ENCODE data around the gene SORL1. TPM values are rescaled to one million over a fixed set of nuclear protein-coding genes. Genes with fewer than 3 reads are reported as not detected.

SORL1 gene
- total RNA-seq, 2 experiments from 2014 or later, result 17.4 to 38.6 TPM

- CTCF ChIA-PET, result no interaction called here
- DNase-seq (no peak), ATAC-seq (no peak)
- Mint-ChIP-seq H3K36me3 (peaks cover 26% of the 10 kb centered on the region), H3K27me3 (no peaks in the 10 kb centered on the region), H3K27ac (no peak overlapping the region), H3K4me1 (no peaks in the 10 kb centered on the region), H3K9me3 (ENCODE audit: low read depth) (no peaks in the 10 kb centered on the region), H3K4me3 (no peak overlapping the region)
Measured at GRCh38 chr11:121608545-121609098, 156.5 kb downstream of the SORL1 start.

GRCh38 chr11:121610706-121611105 lies 158.6 kb downstream of the SORL1 start:
- no peaks in the 10 kb centered on the region for H3K9me3 Mint-ChIP-seq (ENCODE audit: low read depth)
- H3K4me3 Mint-ChIP-seq, result no peak overlapping the region
- H3K4me1 Mint-ChIP-seq, result no peaks in the 10 kb centered on the region
- H3K27me3 Mint-ChIP-seq, result no peaks in the 10 kb centered on the region
- no peak for ATAC-seq
- peaks cover 24% of the 10 kb centered on the region for H3K36me3 Mint-ChIP-seq
- CTCF ChIA-PET, result no interaction called here
- H3K27ac Mint-ChIP-seq, result no peak overlapping the region
- no peak for DNase-seq

GRCh38 chr11:121611242-121611641 lies 159.1 kb downstream of the SORL1 start:
- CTCF ChIA-PET, result no interaction called here
- Mint-ChIP-seq H3K4me3 (no peak overlapping the region), H3K36me3 (peaks cover 24% of the 10 kb centered on the region), H3K27ac (no peak overlapping the region), H3K9me3 (ENCODE audit: low read depth) (no peaks in the 10 kb centered on the region), H3K27me3 (no peaks in the 10 kb centered on the region), H3K4me1 (no peaks in the 10 kb centered on the region)
- DNase-seq (no peak), ATAC-seq (no peak)

GRCh38 chr11:121613724-121614123 lies 161.6 kb downstream of the SORL1 start:
- no peak overlapping the region for H3K4me3 Mint-ChIP-seq
- H3K4me1 Mint-ChIP-seq, result no peaks in the 10 kb centered on the region
- CTCF ChIA-PET, result no interaction called here
- no peaks in the 10 kb centered on the region for H3K27me3 Mint-ChIP-seq
- peaks cover 21% of the 10 kb centered on the region for H3K36me3 Mint-ChIP-seq
- no peak for DNase-seq
- ATAC-seq, result no peak
- no peak overlapping the region for H3K27ac Mint-ChIP-seq
- H3K9me3 Mint-ChIP-seq (ENCODE audit: low read depth), result no peaks in the 10 kb centered on the region

GRCh38 chr11:121614636-121615240 lies 162.6 kb downstream of the SORL1 start:
- Mint-ChIP-seq H3K9me3 (ENCODE audit: low read depth) (no peaks in the 10 kb centered on the region), H3K4me1 (no peaks in the 10 kb centered on the region), H3K36me3 (peaks cover 18% of the 10 kb centered on the region), H3K4me3 (no peak overlapping the region), H3K27ac (no peak overlapping the region), H3K27me3 (no peaks in the 10 kb centered on the region)
- no peak for ATAC-seq
- CTCF ChIA-PET, result no interaction called here
- DNase-seq, result no peak

GRCh38 chr11:121615501-121615900 lies 163.4 kb downstream of the SORL1 start:
- peaks cover 22% of the 10 kb centered on the region for H3K36me3 Mint-ChIP-seq
- no peaks in the 10 kb centered on the region for H3K27me3 Mint-ChIP-seq
- no peak for ATAC-seq
- H3K4me1 Mint-ChIP-seq, result no peaks in the 10 kb centered on the region
- no peak overlapping the region for H3K4me3 Mint-ChIP-seq
- CTCF ChIA-PET, result no interaction called here
- H3K27ac Mint-ChIP-seq, result no peak overlapping the region
- no peaks in the 10 kb centered on the region for H3K9me3 Mint-ChIP-seq (ENCODE audit: low read depth)
- DNase-seq, result no peak

- H3K4me3 Mint-ChIP-seq, result no peak overlapping the region
- peaks cover 28% of the 10 kb centered on the region for H3K36me3 Mint-ChIP-seq
- H3K27ac Mint-ChIP-seq, result no peak overlapping the region
- DNase-seq (no peak), ATAC-seq (no peak)
- CTCF ChIA-PET, result interaction anchor here (1.4 kb wide), 1 partner anchor 12 kb away, joined by 3 read pairs; no protein-coding TSS in a partner anchor
- H3K27me3 Mint-ChIP-seq, result no peaks in the 10 kb centered on the region
- no peaks in the 10 kb centered on the region for H3K4me1 Mint-ChIP-seq
- H3K9me3 Mint-ChIP-seq (ENCODE audit: low read depth), result no peaks in the 10 kb centered on the region
Measured at GRCh38 chr11:121618516-121618915, 166.4 kb downstream of the SORL1 start.

- H3K27ac Mint-ChIP-seq, result no peak overlapping the region
- no peaks in the 10 kb centered on the region for H3K4me1 Mint-ChIP-seq
- H3K36me3 Mint-ChIP-seq, result peaks cover 14% of the 10 kb centered on the region
- H3K4me3 Mint-ChIP-seq, result no peak overlapping the region
- CTCF ChIA-PET, result no interaction called here
- no peaks in the 10 kb centered on the region for H3K27me3 Mint-ChIP-seq
- no peaks in the 10 kb centered on the region for H3K9me3 Mint-ChIP-seq (ENCODE audit: low read depth)
- no peak for DNase-seq
- ATAC-seq, result no peak
Measured at GRCh38 chr11:121625777-121626506, 173.8 kb downstream of the SORL1 start.

GRCh38 chr11:121626507-121626875 lies 174.4 kb downstream of the SORL1 start:
- H3K9me3 Mint-ChIP-seq (ENCODE audit: low read depth), result no peaks in the 10 kb centered on the region
- no peak overlapping the region for H3K4me3 Mint-ChIP-seq
- no peak for DNase-seq
- ATAC-seq, result no peak
- H3K4me1 Mint-ChIP-seq, result no peaks in the 10 kb centered on the region
- no peaks in the 10 kb centered on the region for H3K27me3 Mint-ChIP-seq
- H3K27ac Mint-ChIP-seq, result no peak overlapping the region
- H3K36me3 Mint-ChIP-seq, result peaks cover 13% of the 10 kb centered on the region
- CTCF ChIA-PET, result no interaction called here

GRCh38 chr11:121626980-121627379 lies 174.9 kb downstream of the SORL1 start:
- Mint-ChIP-seq H3K27ac (no peak overlapping the region), H3K36me3 (peaks cover 10% of the 10 kb centered on the region), H3K9me3 (ENCODE audit: low read depth) (no peaks in the 10 kb centered on the region), H3K27me3 (no peaks in the 10 kb centered on the region), H3K4me1 (no peaks in the 10 kb centered on the region), H3K4me3 (no peak overlapping the region)
- DNase-seq (no peak), ATAC-seq (no peak)
- CTCF ChIA-PET, result no interaction called here

- Mint-ChIP-seq H3K4me1 (no peaks in the 10 kb centered on the region), H3K9me3 (ENCODE audit: low read depth) (no peaks in the 10 kb centered on the region), H3K27ac (no peak overlapping the region), H3K27me3 (no peaks in the 10 kb centered on the region), H3K4me3 (no peak overlapping the region), H3K36me3 (no peaks in the 10 kb centered on the region)
- CTCF ChIA-PET, result interaction anchor here (1.5 kb wide), 1 partner anchor 12 kb away, joined by 3 read pairs; no protein-coding TSS in a partner anchor
- ATAC-seq (no peak), DNase-seq (no peak)
Measured at GRCh38 chr11:121630041-121630440, 177.9 kb downstream of the SORL1 start.

- no peaks in the 10 kb centered on the region for H3K27me3 Mint-ChIP-seq
- DNase-seq (no peak), ATAC-seq (no peak)
- H3K36me3 Mint-ChIP-seq, result no peaks in the 10 kb centered on the region
- CTCF ChIA-PET, result interaction anchor here (0.6 to 1.5 kb wide), 3 partner anchors 13 to 434 kb away, joined by 3 read pairs; no protein-coding TSS in a partner anchor
- no peaks in the 10 kb centered on the region for H3K9me3 Mint-ChIP-seq (ENCODE audit: low read depth)
- H3K4me1 Mint-ChIP-seq, result no peaks in the 10 kb centered on the region
- H3K4me3 Mint-ChIP-seq, result no peak overlapping the region
- no peak overlapping the region for H3K27ac Mint-ChIP-seq
Measured at GRCh38 chr11:121631456-121631855, 179.3 kb downstream of the SORL1 start.

GRCh38 chr11:121634273-121634672 lies 182.2 kb downstream of the SORL1 start:
- Mint-ChIP-seq H3K9me3 (ENCODE audit: low read depth) (no peaks in the 10 kb centered on the region), H3K27ac (no peak overlapping the region), H3K4me3 (no peak overlapping the region), H3K27me3 (no peaks in the 10 kb centered on the region), H3K36me3 (no peaks in the 10 kb centered on the region), H3K4me1 (no peaks in the 10 kb centered on the region)
- DNase-seq (no peak), ATAC-seq (no peak)
- CTCF ChIA-PET, result no interaction called here

GRCh38 chr11:121634889-121635288 lies 182.8 kb downstream of the SORL1 start:
- Mint-ChIP-seq H3K27ac (no peak overlapping the region), H3K36me3 (no peaks in the 10 kb centered on the region), H3K9me3 (ENCODE audit: low read depth) (no peaks in the 10 kb centered on the region), H3K27me3 (no peaks in the 10 kb centered on the region), H3K4me3 (no peak overlapping the region), H3K4me1 (no peaks in the 10 kb centered on the region)
- no peak for ATAC-seq
- CTCF ChIA-PET, result no interaction called here
- DNase-seq, result no peak

Data from activated CD8-positive, alpha-beta memory T cell treated with anti-CD3 and anti-CD28 coated beads, Interleukin-2, amount 10 ng/mL, durations not matched to agents 7 days and 5 days (primary cell).